G401 (cell line): ENCODE data around the gene GMPR2. TPM values are rescaled to one million over a fixed set of nuclear protein-coding genes. Genes with fewer than 3 reads are reported as not detected.

Source experiments
- DNase-seq: peaks from one replicate; pipeline ENCODE4 v3.0.0-alpha.2; 2015; ENCODE audit warnings: low spot score
- in situ Hi-C: cut with HindIII; loops from 2 replicates; pipeline ENCODE4 v1.10.0; 2016; ENCODE audit warnings: low sequenced_read_pairs, mixed read lengths
- total RNA-seq: library from RNA; depleted of rRNA; stranded (reverse); fragments of >200 nt; shearing (Covaris generic); gene quantifications from 2 replicates; pipeline ENCODE4 v1.2.3, GENCODE V29; 2014; rRNA removed

The GMPR2 gene
- total RNA-seq, 1 experiment from 2014 or later = 132 TPM

DNA sequence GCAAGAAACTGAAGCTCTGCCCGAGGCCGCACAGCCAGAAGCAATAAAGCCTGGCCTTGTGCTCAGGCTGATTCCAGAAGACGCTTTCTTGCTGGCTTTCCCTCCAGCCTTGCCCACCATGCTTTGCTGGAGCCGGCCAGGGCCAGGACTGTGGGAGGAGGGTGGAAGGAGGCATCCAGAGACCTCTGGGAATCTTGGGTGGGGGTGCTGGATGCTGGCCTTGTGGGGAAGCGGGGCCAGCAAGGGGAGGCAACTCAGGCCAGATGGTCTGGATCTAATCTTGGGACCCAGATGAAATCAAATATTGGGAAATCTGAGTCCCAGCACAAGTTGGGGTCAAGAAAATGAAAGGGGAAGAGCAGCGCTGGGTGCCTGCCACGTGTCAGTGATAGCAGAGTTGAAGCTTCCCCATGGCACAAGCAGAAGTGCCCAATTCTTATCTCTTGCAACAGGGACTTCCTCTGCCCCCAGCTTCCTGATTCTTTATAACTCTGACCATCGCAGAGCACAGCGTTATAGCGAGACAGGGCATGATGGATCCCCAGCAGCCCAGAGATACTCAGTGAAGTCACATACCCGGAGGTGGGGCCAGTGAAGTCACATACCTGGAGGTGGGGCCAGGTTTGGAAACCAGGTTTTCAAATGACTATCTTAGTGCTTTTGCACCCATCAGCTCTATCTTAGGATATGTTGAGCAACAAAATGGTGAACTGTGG lies 45.0 kb downstream of the GMPR2 start:
- in situ Hi-C loops = no loop called here
- no peak for DNase-seq

DNA sequence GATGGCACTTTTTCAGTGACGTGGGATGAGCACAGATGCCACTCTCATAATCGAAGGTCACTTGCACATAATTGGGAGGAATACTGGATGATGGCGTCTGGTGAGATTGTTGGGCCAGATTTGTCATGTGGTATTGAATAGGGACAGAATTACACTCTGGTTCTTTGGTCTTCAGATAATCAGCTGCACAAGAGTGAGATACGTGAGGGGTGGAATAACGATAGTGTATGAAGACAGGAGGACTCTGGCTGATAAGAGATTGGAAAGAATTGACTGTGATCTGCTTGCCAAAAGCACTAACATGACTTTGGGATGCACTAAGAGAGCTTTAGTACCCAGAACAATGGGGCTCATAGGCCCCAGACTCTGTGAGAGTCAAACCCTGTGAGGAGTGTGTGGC lies 45.7 kb downstream of the GMPR2 start:
- DNase-seq = no peak
- in situ Hi-C loops = no loop called here

DNA sequence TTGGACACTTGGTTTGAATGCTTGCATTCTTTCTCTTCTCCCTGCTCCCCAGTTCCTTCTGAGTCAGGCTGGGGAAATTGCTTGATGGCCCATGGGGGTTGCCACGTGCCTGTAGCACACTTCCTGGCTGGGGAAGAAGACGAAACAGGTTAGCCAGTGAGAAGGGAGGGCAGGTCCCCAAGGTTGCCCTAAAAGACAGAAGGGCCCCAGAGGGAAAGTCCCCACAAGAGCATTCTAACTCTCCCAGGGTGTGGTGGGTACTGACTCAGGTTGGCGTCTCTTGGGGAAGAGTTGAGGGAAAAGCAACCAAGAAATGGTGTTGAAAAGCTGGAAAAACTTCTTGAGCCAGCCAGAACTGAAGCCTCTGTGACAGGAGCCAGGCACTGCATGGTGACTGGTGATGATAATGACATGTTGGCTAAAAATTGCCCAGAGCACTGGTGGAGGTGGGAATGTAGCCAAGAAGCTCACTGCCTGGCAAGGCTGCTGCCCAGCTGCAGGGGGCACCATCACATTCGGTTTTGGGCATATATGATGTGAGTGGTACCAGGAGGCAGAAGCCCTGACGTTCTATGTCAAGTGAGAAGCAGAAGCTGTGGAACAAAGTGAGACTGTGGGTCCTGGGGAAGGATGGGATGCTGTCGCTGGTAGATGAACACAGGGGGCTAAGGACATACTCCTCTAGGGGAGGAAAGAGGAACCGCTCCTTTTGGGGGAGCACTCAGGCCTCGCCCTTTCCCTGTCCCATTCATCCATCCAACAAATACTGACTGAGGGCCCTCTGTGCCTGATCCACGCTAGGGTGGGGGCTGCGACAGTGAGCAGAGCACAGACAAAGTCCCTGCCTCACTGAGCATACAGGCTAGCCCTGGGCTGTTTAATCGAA lies 46.8 kb downstream of the GMPR2 start:
- DNase-seq = no peak
- in situ Hi-C loops = no loop called here

DNA sequence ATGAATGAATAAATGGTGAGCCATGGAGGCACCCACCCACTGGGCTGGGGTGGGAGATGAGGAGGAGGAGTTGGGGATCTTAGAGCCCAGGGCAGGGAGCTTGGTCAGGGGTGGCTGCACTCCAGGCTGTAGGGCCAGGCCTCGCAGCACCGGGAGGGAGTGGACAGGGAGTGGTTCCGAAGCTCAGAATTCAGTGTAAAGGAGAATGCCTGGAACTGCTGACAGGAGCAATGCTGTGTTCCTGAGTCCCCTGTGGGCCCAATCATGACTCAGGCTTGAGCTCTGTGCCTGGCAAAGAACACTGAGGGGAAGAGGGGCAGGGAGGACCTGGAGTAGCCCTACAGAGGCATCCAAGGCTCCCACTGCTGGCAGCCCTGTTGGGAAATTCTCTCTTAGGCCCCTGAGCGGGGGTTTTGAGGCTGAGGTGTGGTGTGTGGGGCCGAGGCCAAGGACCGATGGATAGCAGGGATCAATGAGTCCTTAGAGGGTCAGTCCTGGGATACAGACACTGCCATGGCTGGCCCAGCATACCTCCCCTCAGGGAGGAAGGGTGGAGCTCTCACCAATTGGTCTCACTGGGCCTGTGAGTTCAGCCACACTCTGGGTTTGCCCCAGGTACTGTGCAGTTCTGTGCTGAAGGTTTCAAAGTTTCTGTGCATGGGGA lies 48.2 kb downstream of the GMPR2 start:
- in situ Hi-C loops = no loop called here
- no peak for DNase-seq

DNA sequence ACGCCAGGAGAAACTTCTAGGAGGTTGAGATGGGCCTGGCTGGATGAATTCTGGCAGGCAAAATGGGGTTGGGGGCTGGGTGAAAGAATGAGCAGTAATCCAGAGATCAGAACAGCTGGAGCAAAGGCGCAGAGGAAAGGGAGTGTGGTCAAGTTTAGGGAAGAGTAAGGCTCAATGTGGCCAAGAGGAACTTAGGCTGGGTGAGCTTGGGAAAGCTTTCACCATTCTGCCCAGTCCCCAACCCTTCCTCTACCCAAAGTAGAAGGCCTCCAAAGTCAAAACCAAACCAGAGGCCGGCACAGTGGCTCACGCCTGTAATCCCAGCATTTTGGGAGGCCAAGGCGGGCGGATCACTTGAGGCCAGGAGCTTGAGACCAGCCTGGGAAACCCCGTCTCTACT lies 48.9 kb downstream of the GMPR2 start:
- DNase-seq = no peak
- in situ Hi-C loops = no loop called here

DNA sequence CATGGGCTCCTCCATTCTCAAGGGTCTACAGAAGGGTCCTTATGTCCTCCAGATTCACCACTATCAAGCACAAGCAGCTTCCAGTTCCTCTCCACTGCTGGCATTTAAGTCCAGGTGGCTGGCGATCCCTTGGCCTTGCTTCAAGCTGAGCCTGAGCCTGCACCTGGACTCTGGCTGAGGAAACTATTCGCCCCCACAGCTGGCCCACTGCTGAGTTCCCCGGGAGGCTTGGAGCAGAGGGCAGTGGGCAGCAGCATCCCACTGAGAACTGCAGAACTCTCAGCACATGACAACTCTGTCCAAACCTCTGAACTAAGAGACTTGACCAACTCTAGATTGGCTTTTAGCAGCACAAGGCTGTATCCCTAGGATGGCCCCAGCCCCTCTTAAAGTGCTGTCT lies 50.0 kb downstream of the GMPR2 start:
- in situ Hi-C loops = no loop called here
- no peak for DNase-seq

DNA sequence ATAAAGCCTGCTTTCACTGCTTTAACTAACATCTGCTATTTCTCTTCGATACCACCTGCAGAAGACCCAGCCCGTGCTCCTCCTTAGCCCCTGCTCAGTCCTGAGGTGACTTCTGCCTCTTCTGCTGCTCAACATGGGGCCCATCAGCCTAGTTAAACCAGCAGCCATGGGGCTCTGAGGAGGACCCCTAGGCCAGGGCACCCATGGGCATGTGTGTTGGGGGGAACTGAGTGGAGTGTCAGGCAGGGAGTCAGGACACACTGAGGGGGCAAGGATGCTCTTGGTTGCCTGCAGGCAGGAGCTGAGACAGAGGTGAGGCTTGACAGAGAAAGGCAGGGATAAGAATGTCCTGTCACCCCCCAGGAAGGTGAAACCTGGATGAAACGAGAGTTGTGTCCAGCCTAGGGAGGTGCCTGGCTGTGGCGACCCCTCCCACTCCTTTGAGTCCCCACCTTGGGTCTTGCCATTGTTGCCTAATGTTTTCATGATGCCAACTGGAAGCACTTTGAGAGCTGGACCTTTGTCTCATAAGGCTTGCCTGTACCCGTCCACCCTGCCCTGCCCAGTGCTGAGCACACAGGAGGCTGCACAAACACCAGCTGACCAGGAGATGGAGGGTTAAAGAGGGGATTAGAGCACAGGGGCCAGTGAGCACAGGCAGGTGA lies 51.2 kb downstream of the GMPR2 start:
- no peak for DNase-seq
- in situ Hi-C loops = no loop called here

DNA sequence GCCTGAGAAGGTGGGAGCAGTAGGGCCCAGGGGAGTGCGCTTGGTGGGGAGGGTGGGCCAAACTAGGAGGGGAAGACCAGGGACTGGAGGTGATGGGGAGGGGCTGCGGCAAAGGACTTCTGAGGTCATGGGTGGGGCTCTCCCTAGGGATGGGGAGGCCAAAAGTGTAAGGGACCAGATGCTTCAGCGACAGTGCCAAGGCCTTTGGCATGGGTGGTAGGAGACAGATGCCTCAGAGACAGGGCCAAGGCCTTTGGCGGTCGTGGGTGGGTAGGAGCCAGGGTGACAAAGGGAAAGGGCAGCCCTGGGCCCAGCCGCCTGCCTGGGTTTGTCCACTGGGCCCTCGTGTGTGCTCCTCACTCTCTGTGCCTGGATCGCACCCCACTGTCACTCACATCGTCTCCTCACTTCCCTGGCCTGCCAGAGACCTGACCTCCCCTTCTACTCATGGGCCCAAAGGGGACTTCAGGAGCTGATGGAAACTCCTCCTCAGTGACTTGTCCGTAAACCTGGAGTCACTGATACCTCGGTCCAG lies 51.8 kb downstream of the GMPR2 start:
- no peak for DNase-seq
- in situ Hi-C loops = no loop called here

DNA sequence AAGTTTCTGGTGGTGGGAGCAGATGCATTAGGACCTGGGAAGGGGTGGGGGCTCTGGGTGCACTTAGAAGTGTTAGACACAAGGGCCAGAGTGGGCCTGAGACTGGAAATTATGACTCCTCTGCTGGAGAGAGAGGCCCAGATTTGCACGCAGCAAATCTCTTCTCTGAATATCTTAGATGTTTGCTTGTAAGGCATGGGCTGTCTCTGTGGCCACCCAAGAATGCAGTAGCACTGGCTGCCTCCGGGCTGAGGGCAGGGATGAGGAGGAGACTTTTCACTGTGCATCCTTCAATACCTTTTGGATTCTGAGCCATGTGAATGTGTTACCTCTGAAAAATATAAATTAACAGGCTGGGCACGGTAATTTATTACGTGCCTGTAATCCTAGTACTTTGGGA lies 52.6 kb downstream of the GMPR2 start:
- in situ Hi-C loops = no loop called here
- DNase-seq = no peak

DNA sequence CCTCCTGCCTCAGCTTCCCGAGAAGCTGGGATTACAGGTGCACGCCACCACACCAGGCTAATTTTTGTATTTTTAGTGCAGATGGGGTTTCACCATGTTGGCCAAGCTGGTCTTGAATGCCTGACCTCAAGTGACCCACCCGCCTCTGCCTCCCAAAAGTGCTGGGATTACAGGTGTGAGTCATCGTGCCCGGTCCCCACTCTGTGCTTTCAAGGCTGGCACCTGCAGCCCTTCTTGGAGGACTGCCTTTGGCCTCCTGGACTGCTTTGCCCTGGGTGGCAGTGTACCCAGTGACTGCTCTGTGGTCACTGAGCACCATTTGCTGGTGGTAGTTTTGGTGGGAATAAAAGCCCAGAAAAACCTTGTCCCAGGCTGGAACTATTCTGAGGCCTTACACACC lies 54.3 kb downstream of the GMPR2 start:
- in situ Hi-C loops = no loop called here
- no peak for DNase-seq

Other genes with a start within 250 kb of the GMPR2 start
- gene DHRS4L2, start 244.0 kb upstream of the GMPR2 start, total RNA-seq = 17.3 and 28.1 TPM in 2 replicates
- gene CARMIL3, start 180.9 kb upstream of the GMPR2 start, total RNA-seq = 0.74 and 1.6 TPM in 2 replicates
- gene CPNE6, start 161.4 kb upstream of the GMPR2 start, total RNA-seq = not detected in 2 replicates
- 64.7 and 86.2 TPM in 2 replicates for gene PCK2, start 138.6 kb upstream of the GMPR2 start, total RNA-seq
- gene DCAF11, start 118.2 kb upstream of the GMPR2 start, total RNA-seq = 93.8 and 125 TPM in 2 replicates
- 1.3 and 2.8 TPM in 2 replicates for gene NRL, start 118.0 kb upstream of the GMPR2 start, total RNA-seq
- gene FITM1, start 102.3 kb upstream of the GMPR2 start, total RNA-seq = 0.88 TPM in 1 of 2 replicates, not detected in the other
- gene PSME1, start 96.7 kb upstream of the GMPR2 start, total RNA-seq = 57.9 and 58.0 TPM in 2 replicates
- 33.6 and 45.0 TPM in 2 replicates for gene EMC9, start 91.3 kb upstream of the GMPR2 start, total RNA-seq
- gene PSME2, start 86.3 kb upstream of the GMPR2 start, total RNA-seq = 162 and 168 TPM in 2 replicates
- 51.9 and 89.7 TPM in 2 replicates for gene RNF31, start 85.4 kb upstream of the GMPR2 start, total RNA-seq
- gene IRF9, start 71.7 kb upstream of the GMPR2 start, total RNA-seq = 8.3 and 14.1 TPM in 2 replicates
- 0.31 TPM in 1 of 2 replicates, not detected in the other for gene REC8, start 60.8 kb upstream of the GMPR2 start, total RNA-seq
- 79.5 and 80.4 TPM in 2 replicates for gene IPO4, start 44.1 kb upstream of the GMPR2 start, total RNA-seq
- gene TM9SF1, start 37.5 kb upstream of the GMPR2 start, total RNA-seq = 26.6 and 50.0 TPM in 2 replicates
- not detected in 2 replicates for gene TSSK4, start 27.2 kb upstream of the GMPR2 start, total RNA-seq
- 30.8 and 40.4 TPM in 2 replicates for gene CHMP4A, start 19.4 kb upstream of the GMPR2 start, total RNA-seq
- gene MDP1, start 16.9 kb upstream of the GMPR2 start, total RNA-seq = 16.6 and 16.9 TPM in 2 replicates
- 168 and 186 TPM in 2 replicates for gene NEDD8, start 562 bp upstream of the GMPR2 start, total RNA-seq
- 38.1 and 63.0 TPM in 2 replicates for gene TINF2, start 9.7 kb downstream of the GMPR2 start, total RNA-seq
- gene TGM1, start 30.2 kb downstream of the GMPR2 start, total RNA-seq = 0.10 TPM in 1 of 2 replicates, not detected in the other
- gene RABGGTA, start 38.7 kb downstream of the GMPR2 start, total RNA-seq = 19.0 and 23.6 TPM in 2 replicates
- 3.8 and 11.4 TPM in 2 replicates for gene DHRS1, start 66.9 kb downstream of the GMPR2 start, total RNA-seq
- 28.7 and 28.9 TPM in 2 replicates for gene NOP9, start 66.9 kb downstream of the GMPR2 start, total RNA-seq
- 1.7 TPM in 1 of 2 replicates, not detected in the other for gene CIDEB, start 75.0 kb downstream of the GMPR2 start, total RNA-seq
- gene LTB4R2, start 77.2 kb downstream of the GMPR2 start, total RNA-seq = 1.8 and 5.4 TPM in 2 replicates
- gene LTB4R, start 78.6 kb downstream of the GMPR2 start, total RNA-seq = 1.6 and 5.7 TPM in 2 replicates
- gene ADCY4, start 102.1 kb downstream of the GMPR2 start, total RNA-seq = not detected in 2 replicates
- gene RIPK3, start 107.1 kb downstream of the GMPR2 start, total RNA-seq = not detected in 2 replicates
- gene NFATC4, start 135.3 kb downstream of the GMPR2 start, total RNA-seq = 41.4 and 45.5 TPM in 2 replicates
- gene NYNRIN, start 166.1 kb downstream of the GMPR2 start, total RNA-seq = 19.7 and 24.1 TPM in 2 replicates
- gene CBLN3, start 196.7 kb downstream of the GMPR2 start, total RNA-seq = 0.25 and 0.88 TPM in 2 replicates
- 41.9 and 54.9 TPM in 2 replicates for gene KHNYN, start 197.0 kb downstream of the GMPR2 start, total RNA-seq
- gene SDR39U1, start 209.8 kb downstream of the GMPR2 start, total RNA-seq = 49.2 and 56.4 TPM in 2 replicates